Liver (tissue), 3 donors: Measurements from ENCODE around the gene SGCD.

ENCODE experiments used
- CTCF ChIP-seq: fragments of 150-350 bp; IDR thresholded peaks from 2 replicates; pipeline ENCODE4 v1.5.1; 2017; ENCODE audit warnings: improper control_type of control experiment, low read depth, low read length; ENCODE audit not compliant: missing input control
- GABPA ChIP-seq, 2 donors: IDR thresholded peaks in 1 of 2; conservative IDR thresholded peaks in 1 of 2; 2 replicates each; pipeline ENCODE4 v1.6.1; 2016; ENCODE audit warnings: antibody characterized with exemption in 2 of 2, mild to moderate bottlenecking in 1 of 2, moderate library complexity in 1 of 2
- RAD21 ChIP-seq, 2 donors: IDR thresholded peaks; 2 replicates each; pipeline ENCODE4 v1.6.1; 2016; ENCODE audit warnings: antibody characterized with exemption in 2 of 2, mild to moderate bottlenecking in 2 of 2
- REST ChIP-seq: IDR thresholded peaks from 2 replicates; pipeline ENCODE4 v1.6.1; 2016; ENCODE audit warnings: antibody characterized with exemption, mild to moderate bottlenecking
- RXRA ChIP-seq, 2 donors: IDR thresholded peaks; 2 replicates each; pipeline ENCODE4 v1.6.1; 2017 to 2018; ENCODE audit warnings: antibody characterized with exemption in 2 of 2, mild to moderate bottlenecking in 1 of 2
- SP1 ChIP-seq: IDR thresholded peaks from 2 replicates; pipeline ENCODE4 v1.6.1; 2018; ENCODE audit warnings: antibody characterized with exemption, mild to moderate bottlenecking
- TAF1 ChIP-seq: conservative IDR thresholded peaks from 2 replicates; pipeline ENCODE4 v1.6.1; 2016; ENCODE audit warnings: antibody characterized with exemption, mild to moderate bottlenecking
- ZBTB33 ChIP-seq: IDR thresholded peaks from 2 replicates; pipeline ENCODE4 v1.6.1; 2016; ENCODE audit warnings: antibody characterized with exemption
- TF ChIP-seq, protein P1 (sequence below): IDR thresholded peaks from 2 replicates; pipeline ENCODE4 v1.6.1; 2016; ENCODE audit warnings: antibody characterized with exemption
- donor health status: healthy.
- donor health status: healthy.

GRCh38 chr5:156339139-156339841, 12.3 kb downstream of the SGCD start:
- TF ChIP-seq CTCF (no peak), RAD21 (IDR thresholded peaks at IDR 0.05) (no peak), REST (no peak), SP1 (no peak), GABPA (IDR thresholded peaks at IDR 0.05 in 1 of 2, conservative IDR thresholded peaks at IDR 0.05 in 1 of 2) (no peak), TAF1 (no peak), RXRA (IDR thresholded peaks at IDR 0.05) (no peak), ZBTB33 (no peak)
- TF ChIP-seq, protein P1, sequence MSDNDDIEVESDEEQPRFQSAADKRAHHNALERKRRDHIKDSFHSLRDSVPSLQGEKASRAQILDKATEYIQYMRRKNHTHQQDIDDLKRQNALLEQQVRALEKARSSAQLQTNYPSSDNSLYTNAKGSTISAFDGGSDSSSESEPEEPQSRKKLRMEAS, result no peak
